ENCODE results near the gene QRICH2. TPM values are rescaled to one million over a fixed set of nuclear protein-coding genes. Genes with fewer than 3 reads are reported as not detected.

Gene QRICH2
- total and polyA plus RNA-seq, 9 of the 15 experiments (the other 6 are each of a cell fraction or from before 2014, with no cell fraction given), result 0.03 to 1.6 (median 0.81) TPM

DNA sequence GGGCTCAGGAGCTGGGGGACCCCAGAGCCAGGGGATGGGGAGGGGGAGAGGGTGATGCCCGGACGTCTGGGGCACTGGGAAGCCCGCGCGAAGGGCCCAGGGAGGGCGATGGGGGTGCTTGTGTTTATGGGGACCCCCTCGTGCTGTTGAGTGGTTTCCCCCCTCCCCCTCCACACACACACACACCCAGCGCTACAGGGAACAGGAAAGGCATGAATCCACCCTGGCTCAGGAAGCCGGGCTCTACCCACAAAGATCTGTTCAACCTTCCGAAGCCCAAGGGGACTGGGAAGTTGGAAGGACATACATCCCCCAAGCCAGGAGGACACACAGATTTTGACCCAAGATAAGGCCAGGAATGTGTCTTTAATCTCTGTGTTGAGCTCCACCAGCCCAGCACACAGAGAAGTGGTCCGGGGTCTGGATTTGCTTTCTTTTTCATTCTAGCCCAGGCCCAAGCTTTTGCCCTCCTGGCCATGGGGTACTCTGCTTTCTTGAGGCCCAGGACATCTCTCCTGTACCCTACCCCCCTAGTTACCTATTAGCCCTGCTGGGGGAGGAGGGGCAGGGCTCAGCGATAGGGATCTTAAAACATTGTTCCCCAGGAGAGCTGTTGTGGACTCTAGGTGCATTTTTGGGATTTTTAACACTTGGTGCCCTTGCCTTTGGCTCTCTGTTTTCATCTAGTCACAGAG lies 41.7 kb downstream of the QRICH2 start (continued):
- peak; percentile 41; the same call in 1 of the 2 replicates for TF ChIP-seq JUND (IDR thresholded peaks at IDR 0.05; ENCODE audit: borderline replicate concordance, low read depth, low read length)
- no peak for TF ChIP-seq JUND (tag; IDR thresholded peaks at IDR 0.05; ENCODE audit: borderline replicate concordance, low read depth, low read length)
- TF ChIP-seq, protein P1, sequence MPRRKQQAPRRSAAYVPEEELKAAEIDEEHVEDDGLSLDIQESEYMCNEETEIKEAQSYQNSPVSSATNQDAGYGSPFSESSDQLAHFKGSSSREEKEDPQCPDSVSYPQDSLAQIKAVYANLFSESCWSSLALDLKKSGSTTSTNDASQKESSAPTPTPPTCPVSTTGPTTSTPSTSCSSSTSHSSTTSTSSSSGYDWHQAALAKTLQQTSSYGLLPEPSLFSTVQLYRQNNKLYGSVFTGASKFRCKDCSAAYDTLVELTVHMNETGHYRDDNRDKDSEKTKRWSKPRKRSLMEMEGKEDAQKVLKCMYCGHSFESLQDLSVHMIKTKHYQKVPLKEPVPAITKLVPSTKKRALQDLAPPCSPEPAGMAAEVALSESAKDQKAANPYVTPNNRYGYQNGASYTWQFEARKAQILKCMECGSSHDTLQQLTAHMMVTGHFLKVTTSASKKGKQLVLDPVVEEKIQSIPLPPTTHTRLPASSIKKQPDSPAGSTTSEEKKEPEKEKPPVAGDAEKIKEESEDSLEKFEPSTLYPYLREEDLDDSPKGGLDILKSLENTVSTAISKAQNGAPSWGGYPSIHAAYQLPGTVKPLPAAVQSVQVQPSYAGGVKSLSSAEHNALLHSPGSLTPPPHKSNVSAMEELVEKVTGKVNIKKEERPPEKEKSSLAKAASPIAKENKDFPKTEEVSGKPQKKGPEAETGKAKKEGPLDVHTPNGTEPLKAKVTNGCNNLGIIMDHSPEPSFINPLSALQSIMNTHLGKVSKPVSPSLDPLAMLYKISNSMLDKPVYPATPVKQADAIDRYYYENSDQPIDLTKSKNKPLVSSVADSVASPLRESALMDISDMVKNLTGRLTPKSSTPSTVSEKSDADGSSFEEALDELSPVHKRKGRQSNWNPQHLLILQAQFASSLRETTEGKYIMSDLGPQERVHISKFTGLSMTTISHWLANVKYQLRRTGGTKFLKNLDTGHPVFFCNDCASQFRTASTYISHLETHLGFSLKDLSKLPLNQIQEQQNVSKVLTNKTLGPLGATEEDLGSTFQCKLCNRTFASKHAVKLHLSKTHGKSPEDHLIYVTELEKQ (CRISPR knock-in tag; IDR thresholded peaks at IDR 0.05), result no peak
- TF ChIP-seq TCF7 (IDR thresholded peaks at IDR 0.05; ENCODE audit: borderline replicate concordance), result no peak
- 0 out of 2 replicates have a peak, but pooled peaks have one; percentile 13 for TF ChIP-seq CHD2 (IDR thresholded peaks at IDR 0.05; ENCODE audit: low read depth, low read length)
- no peak for TF ChIP-seq NFYB (IDR thresholded peaks at IDR 0.05; ENCODE audit: extremely low read depth, insufficient read length)
- TF ChIP-seq, protein P2, sequence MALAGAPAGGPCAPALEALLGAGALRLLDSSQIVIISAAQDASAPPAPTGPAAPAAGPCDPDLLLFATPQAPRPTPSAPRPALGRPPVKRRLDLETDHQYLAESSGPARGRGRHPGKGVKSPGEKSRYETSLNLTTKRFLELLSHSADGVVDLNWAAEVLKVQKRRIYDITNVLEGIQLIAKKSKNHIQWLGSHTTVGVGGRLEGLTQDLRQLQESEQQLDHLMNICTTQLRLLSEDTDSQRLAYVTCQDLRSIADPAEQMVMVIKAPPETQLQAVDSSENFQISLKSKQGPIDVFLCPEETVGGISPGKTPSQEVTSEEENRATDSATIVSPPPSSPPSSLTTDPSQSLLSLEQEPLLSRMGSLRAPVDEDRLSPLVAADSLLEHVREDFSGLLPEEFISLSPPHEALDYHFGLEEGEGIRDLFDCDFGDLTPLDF (CRISPR knock-in tag; IDR thresholded peaks at IDR 0.05), result no peak
- TF ChIP-seq SMARCE1 (IDR thresholded peaks at IDR 0.05), result peak; percentile 50; the same call in 1 of the 2 replicates
- TF ChIP-seq MCM3 (IDR thresholded peaks at IDR 0.05), result no peak
- TF ChIP-seq ZNF165 (CRISPR knock-in tag; IDR thresholded peaks at IDR 0.05; ENCODE audit: borderline replicate concordance), result no peak
- TF ChIP-seq TEAD1 (CRISPR knock-in tag; IDR thresholded peaks at IDR 0.05), result peak; percentile 14 to 73; a peak in 2 of 4 replicates
- 0 out of 4 replicates have a peak, but pooled peaks of 1 of the 2 experiments have one; percentile 35 for TF ChIP-seq ARNT (IDR thresholded peaks at IDR 0.05)
- no peak for TF ChIP-seq SIN3B (IDR thresholded peaks at IDR 0.05; ENCODE audit: low read depth)
- TF ChIP-seq JUN (IDR thresholded peaks at IDR 0.05; ENCODE audit: borderline replicate concordance, low read depth, low read length), result no peak
- no peak for TF ChIP-seq JUN (CRISPR knock-in tag; IDR thresholded peaks at IDR 0.05; ENCODE audit: borderline replicate concordance)
- TF ChIP-seq KAT2B (IDR thresholded peaks at IDR 0.05; ENCODE audit: low read depth, low read length), result no peak

Measured in K562 (cell line).